Posterior cingulate gyrus (tissue), 11 donors: ENCODE measurements around the gene RALGAPA1.

Experiments
- DNase-seq, 10 donors: peaks; one replicate each; pipeline versions ENCODE4 v3.0.0 to v3.0.0-alpha.2; 2020 to 2021; ENCODE audit warnings: mixed read lengths in 3 of 10
- intact Hi-C: fragments of 100-400 bp; cut with DNase I; formaldehyde crosslinking; loops from one replicate; pipeline ENCODE4 v1.15.1; 2023

RALGAPA1 gene

GRCh38 chr14:35509846-35510245 is 299.2 kb downstream of the RALGAPA1 start:
- intact Hi-C loops: no loop called here
- no peak for DNase-seq

- intact Hi-C loops: no loop called here
- DNase-seq: no peak
Observed at GRCh38 chr14:35506927-35507326, 302.2 kb downstream of the RALGAPA1 start.

GRCh38 chr14:35506461-35506860 is 302.6 kb downstream of the RALGAPA1 start:
- no peak for DNase-seq
- intact Hi-C loops: no loop called here

- no peak for DNase-seq
Observed at GRCh38 chr14:35504260-35504659, 304.8 kb downstream of the RALGAPA1 start.

GRCh38 chr14:35503646-35504045 is 305.4 kb downstream of the RALGAPA1 start:
- no peak for DNase-seq
- intact Hi-C loops: no loop called here

More at GRCh38 chr14:35504260-35504659, 304.8 kb downstream of the RALGAPA1 start:
- intact Hi-C loops: no loop called here

GRCh38 chr14:35499180-35499579 is 309.9 kb downstream of the RALGAPA1 start:
- DNase-seq: no peak
- intact Hi-C loops: no loop called here

- no peak for DNase-seq
- intact Hi-C loops: no loop called here
Observed at GRCh38 chr14:35495278-35495677, 313.8 kb downstream of the RALGAPA1 start.

- no peak for DNase-seq
- intact Hi-C loops: no loop called here
Observed at GRCh38 chr14:35492569-35493014, 316.5 kb downstream of the RALGAPA1 start.
